Measurements from ENCODE around the gene PRR23E.

PRR23E gene

GRCh38 chr3:127228866-127229265 lies 35.9 kb downstream of the PRR23E start:
- peak; percentile 44 for ATAC-seq
- DNase-seq = no peak

- ATAC-seq (no peak), DNase-seq (no peak)
Observed at GRCh38 chr3:127233371-127233770, 40.4 kb downstream of the PRR23E start.

GRCh38 chr3:127234778-127235177 lies 41.8 kb downstream of the PRR23E start:
- DNase-seq (no peak), ATAC-seq (no peak)

- DNase-seq (no peak), ATAC-seq (no peak)
Observed at GRCh38 chr3:127235706-127236105, 42.8 kb downstream of the PRR23E start.

- DNase-seq (no peak), ATAC-seq (no peak)
Observed at GRCh38 chr3:127237835-127238234, 44.9 kb downstream of the PRR23E start.

GRCh38 chr3:127238602-127239001 lies 45.7 kb downstream of the PRR23E start:
- no peak for ATAC-seq
- DNase-seq = no peak

- no peak for DNase-seq
- ATAC-seq = no peak
Observed at GRCh38 chr3:127247292-127247691, 54.4 kb downstream of the PRR23E start.
